ENCODE measurements around the gene WDCP.

- TF ChIP-seq CTCF (IDR thresholded peaks at IDR 0.05), result no peak
- no peak for TF ChIP-seq TCF7L2 (IDR thresholded peaks at IDR 0.05; ENCODE audit: low read depth, low read length)
- no peak for TF ChIP-seq POLR2AphosphoS5 (IDR thresholded peaks at IDR 0.05; ENCODE audit: low read depth, low read length)
- no peak for TF ChIP-seq REST (IDR thresholded peaks at IDR 0.05; ENCODE audit: insufficient read depth in 1 of 2, low read depth in 2 of 2, low read length in 1 of 2)
Measured at GRCh38 chr2:24082787-24083566, 35.8 kb upstream of the WDCP start.

Data from Panc1 (cell line).